Body of pancreas (tissue), 4 donors: ENCODE data around the gene CNDP2. TPM values are rescaled to one million over a fixed set of nuclear protein-coding genes. Genes with fewer than 3 reads are reported as not detected.

Experiments used
- ATAC-seq: fragments of 150-250 bp; one replicate; pipeline ENCODE4 v1.9.1; 2016
- DNase-seq, 4 donors: peaks; one replicate each; pipeline ENCODE4 v3.0.0-alpha.2; 2019
- H3K27ac ChIP-seq, 4 donors: fragments of 200-600 bp; sonication (generic); 1 replicate in 3 of 4; 2 replicates in 1 of 4; pipeline versions ENCODE4 v1.5.1 to v1.6.1; 2016 to 2019; ENCODE audit warnings: mild to moderate bottlenecking in 1 of 4, mixed read lengths in 1 of 4, moderate library complexity in 1 of 4
- H3K27me3 ChIP-seq, 2 donors: fragments of 200-600 bp; sonication (generic); one replicate each; pipeline ENCODE4 v1.6.0; 2016; ENCODE audit warnings: mild to moderate bottlenecking in 1 of 2
- H3K36me3 ChIP-seq, 2 donors: fragments of 200-600 bp; sonication (generic); replicated peaks in 1 of 2; 2 replicates each; pipeline ENCODE4 v1.5.1; 2016; ENCODE audit warnings: low read depth in 2 of 2; ENCODE audit not compliant: insufficient read depth in 1 of 2
- H3K4me1 ChIP-seq: fragments of 200-600 bp; sonication (generic); one replicate; pipeline ENCODE4 v1.6.0; 2016
- H3K4me3 ChIP-seq, 2 donors: fragments of 200-600 bp; sonication (generic); 1 replicate in 1 of 2; 2 replicates in 1 of 2; pipeline ENCODE4 v1.5.1; 2016 to 2019
- H3K9me3 ChIP-seq, 3 donors: fragments of 200-600 bp; sonication (generic); 1 replicate in 2 of 3; 2 replicates in 1 of 3; pipeline ENCODE4 v1.5.1; 2016
- POLR2A ChIP-seq, 3 donors: fragments of 450-650 bp; IDR thresholded peaks; one replicate each; pipeline ENCODE4 v1.6.1; 2016; ENCODE audit warnings: antibody characterized with exemption in 3 of 3, mild to moderate bottlenecking in 2 of 3
- WGBS, 2 donors: methylation state at CpG; one replicate each; pipeline ENCODE4 v1.1.5; 2017; 5-methylcytosine and 5-hydroxymethylcytosine counted together
- intact Hi-C: fragments of 100-400 bp; cut with DNase I; formaldehyde crosslinking; loops from one replicate; pipeline ENCODE4 v1.15.1; 2023
- total RNA-seq, 2 donors: library from RNA; depleted of rRNA; stranded (reverse); fragments of >200 nt; gene quantifications; one replicate each; pipeline ENCODE4 v1.1.0, GENCODE V29; 2016
- TF ChIP-seq, protein P1 (sequence below), 7 experiments: fragments of 450-650 bp in 4 of 7; fragments of 200-600 bp in 3 of 7; sonication (generic) in 3 of 7; IDR thresholded peaks; one replicate each; pipeline ENCODE4 v1.5.1; 2016 to 2019; ENCODE audit warnings: antibody characterized with exemption in 7 of 7

The CNDP2 gene
- total RNA-seq, 2 donors from 2014 or later = 83.0 to 145 TPM

DNA sequence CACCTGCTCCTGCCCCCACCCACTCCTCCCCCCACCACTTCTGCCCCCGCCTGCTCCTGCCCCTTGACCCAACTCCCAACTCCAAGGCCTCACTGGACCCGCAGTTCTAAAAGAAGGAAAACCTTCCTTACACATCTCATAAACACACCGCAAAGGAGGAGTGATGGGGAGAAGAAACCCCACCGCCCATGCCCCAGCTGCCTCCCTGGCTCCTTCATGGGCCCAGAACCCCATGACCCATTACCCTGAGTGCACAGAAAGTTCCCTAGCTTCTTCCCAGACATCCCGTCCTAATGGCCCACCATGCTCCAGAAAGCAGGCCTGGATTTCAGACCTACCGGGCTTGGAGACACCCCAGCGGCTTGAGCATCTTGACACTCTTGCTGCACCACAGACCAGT is 17.8 kb upstream of the CNDP2 start:
- no peak for DNase-seq
- Histone ChIP-seq H3K4me3 (no peak overlapping the region), H3K27me3 (no peaks in the 10 kb centered on the region), H3K27ac (no peak overlapping the region), H3K9me3 (no peaks in the 10 kb centered on the region), H3K36me3 (no peaks in the 10 kb centered on the region), H3K4me1 (peaks cover 14% of the 10 kb centered on the region)
- TF ChIP-seq, protein P1, sequence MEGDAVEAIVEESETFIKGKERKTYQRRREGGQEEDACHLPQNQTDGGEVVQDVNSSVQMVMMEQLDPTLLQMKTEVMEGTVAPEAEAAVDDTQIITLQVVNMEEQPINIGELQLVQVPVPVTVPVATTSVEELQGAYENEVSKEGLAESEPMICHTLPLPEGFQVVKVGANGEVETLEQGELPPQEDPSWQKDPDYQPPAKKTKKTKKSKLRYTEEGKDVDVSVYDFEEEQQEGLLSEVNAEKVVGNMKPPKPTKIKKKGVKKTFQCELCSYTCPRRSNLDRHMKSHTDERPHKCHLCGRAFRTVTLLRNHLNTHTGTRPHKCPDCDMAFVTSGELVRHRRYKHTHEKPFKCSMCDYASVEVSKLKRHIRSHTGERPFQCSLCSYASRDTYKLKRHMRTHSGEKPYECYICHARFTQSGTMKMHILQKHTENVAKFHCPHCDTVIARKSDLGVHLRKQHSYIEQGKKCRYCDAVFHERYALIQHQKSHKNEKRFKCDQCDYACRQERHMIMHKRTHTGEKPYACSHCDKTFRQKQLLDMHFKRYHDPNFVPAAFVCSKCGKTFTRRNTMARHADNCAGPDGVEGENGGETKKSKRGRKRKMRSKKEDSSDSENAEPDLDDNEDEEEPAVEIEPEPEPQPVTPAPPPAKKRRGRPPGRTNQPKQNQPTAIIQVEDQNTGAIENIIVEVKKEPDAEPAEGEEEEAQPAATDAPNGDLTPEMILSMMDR (IDR thresholded peaks at IDR 0.05) = no peak
- TF ChIP-seq POLR2A (IDR thresholded peaks at IDR 0.05) = no peak
- ATAC-seq = no peak
- intact Hi-C loops = no loop called here
- WGBS, 2 donors = 93 to 100% methylated on average over 4 to 7 of the region's 7 CpGs

DNA sequence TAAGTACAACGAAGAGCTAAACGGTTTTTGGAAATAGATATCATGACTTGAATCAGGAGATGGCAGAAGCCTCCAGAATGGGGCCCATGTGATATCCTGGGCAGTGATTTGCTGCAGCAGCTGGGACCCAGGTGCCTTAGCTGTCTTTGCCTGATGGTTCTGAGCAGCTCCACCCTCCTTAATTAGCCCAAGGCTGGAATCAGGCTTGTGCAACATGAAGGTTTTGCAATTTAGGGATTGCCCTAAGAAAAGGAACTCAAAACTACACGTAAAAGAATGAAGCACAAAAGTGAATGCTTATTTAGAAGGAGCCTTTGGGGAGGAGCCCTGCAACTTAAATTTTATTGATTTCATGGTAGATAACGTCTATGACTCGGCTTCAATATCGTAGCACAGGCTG is 17.3 kb upstream of the CNDP2 start:
- no peaks in the 10 kb centered on the region for H3K27me3 ChIP-seq
- H3K4me3 ChIP-seq = no peak overlapping the region
- ATAC-seq = no peak
- H3K4me1 ChIP-seq = peaks cover 14% of the 10 kb centered on the region
- H3K27ac ChIP-seq = no peak overlapping the region
- TF ChIP-seq, protein P1 (IDR thresholded peaks at IDR 0.05) = no peak
- no peak for TF ChIP-seq POLR2A (IDR thresholded peaks at IDR 0.05)
- WGBS, 2 donors = 85 to 88% methylated on average over 6 of the region's 6 CpGs
- no peak for DNase-seq
- H3K9me3 ChIP-seq = no peaks in the 10 kb centered on the region
- intact Hi-C loops = no loop called here
- H3K36me3 ChIP-seq = no peaks in the 10 kb centered on the region

DNA sequence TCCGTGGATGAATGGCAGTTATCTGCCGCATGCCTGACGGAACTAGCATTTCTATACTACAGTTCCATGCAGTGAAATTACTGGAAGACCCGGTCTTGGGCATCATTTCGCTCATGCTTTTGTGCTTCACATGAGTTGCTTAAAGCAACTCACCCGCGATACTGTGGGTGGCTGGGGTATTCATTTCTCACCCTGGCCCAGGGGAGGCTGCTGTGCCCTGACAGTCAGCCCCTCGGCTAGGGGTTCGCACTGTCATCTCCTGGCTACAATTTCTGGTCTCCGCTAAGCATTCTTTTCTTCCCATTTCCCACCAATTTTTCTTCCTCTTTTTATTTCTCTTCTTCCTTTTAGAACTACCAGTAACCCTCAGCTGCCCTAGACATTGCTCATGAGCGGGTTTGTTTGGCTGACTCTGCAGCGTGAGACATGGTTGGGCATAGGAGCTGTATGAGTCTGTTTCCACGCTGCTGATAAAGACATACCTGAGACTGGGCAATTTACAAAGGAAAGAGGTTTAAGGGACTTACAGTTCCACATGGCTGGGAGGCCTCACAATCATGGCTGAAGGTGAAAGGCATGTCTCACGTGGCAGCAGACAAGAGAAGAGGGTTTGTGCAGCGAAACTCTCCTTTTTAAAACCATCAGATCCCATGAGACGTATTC is 16.5 kb upstream of the CNDP2 start:
- peaks cover 14% of the 10 kb centered on the region for H3K4me1 ChIP-seq
- H3K36me3 ChIP-seq = no peaks in the 10 kb centered on the region
- no peaks in the 10 kb centered on the region for H3K9me3 ChIP-seq
- no peak for TF ChIP-seq POLR2A (IDR thresholded peaks at IDR 0.05)
- TF ChIP-seq, protein P1 (IDR thresholded peaks at IDR 0.05) = no peak
- no peak overlapping the region for H3K4me3 ChIP-seq
- DNase-seq (no peak), ATAC-seq (no peak)
- H3K27ac ChIP-seq = peak overlapping the region in 1 of 4 donors; percentile 67
- H3K27me3 ChIP-seq = no peaks in the 10 kb centered on the region
- WGBS, 2 donors = 79 to 93% methylated on average over 15 to 16 of the region's 16 CpGs
- intact Hi-C loops = loop anchor here (5.0 kb wide), 1 partner anchor 117 kb away; no protein-coding TSS in a partner anchor

DNA sequence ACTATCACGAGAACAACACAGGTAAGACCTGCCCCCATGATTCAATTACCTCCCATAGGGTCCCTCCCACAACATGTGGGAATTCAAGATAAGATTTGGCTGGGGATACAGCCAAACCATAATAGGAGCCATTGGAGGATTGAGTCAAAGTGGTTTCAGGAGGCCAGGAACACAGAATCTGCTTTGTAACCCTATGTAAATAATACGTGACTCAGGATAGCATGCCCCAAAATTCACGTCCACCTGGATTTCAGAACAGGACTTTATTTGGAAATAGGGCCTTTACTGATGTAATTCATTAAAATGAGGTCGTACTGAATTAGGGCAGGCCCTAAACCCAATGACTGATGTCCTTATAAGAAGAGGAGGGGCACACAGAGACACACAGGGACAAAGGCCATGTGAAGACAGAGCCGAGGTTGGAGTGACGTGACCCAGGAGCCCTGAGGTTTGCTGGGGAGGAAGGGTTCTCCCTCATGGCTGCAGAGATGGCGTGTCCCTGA is 16.0 kb upstream of the CNDP2 start:
- H3K27ac ChIP-seq = peak overlapping the region in 2 of 4 donors; percentile 55 to 67
- WGBS, 2 donors = 57 to 58% methylated on average over 7 of the region's 7 CpGs
- peak in 1 of 4 donors; percentile 27 for DNase-seq
- H3K9me3 ChIP-seq = no peaks in the 10 kb centered on the region
- no peak for TF ChIP-seq POLR2A (IDR thresholded peaks at IDR 0.05)
- TF ChIP-seq, protein P1 (IDR thresholded peaks at IDR 0.05) = no peak
- no peak overlapping the region for H3K4me3 ChIP-seq
- no peaks in the 10 kb centered on the region for H3K36me3 ChIP-seq
- H3K27me3 ChIP-seq = no peaks in the 10 kb centered on the region
- H3K4me1 ChIP-seq = peaks cover 14% of the 10 kb centered on the region
- peak; percentile 26 for ATAC-seq
- intact Hi-C loops = loop anchor here (5.0 kb wide), 1 partner anchor 118 kb away; no protein-coding TSS in a partner anchor

DNA sequence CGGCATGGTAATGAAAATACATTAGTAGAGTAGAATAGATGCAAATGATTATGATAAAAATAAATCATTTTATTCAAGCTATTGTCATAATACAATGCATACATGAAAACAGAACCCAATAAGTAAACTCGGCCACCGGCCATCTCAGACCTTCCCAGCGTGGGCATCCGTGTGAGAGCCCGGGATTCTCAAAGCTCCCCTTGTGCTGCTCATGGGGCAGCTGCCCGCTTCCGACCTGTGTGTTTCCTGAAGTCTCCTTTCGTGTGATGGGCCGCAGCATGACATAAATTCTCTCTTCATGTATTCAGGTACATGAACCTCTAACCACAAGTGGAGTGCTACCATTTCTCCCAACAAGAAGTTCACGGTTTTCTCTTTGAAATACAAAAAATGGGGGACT is 13.5 kb upstream of the CNDP2 start:
- no peak overlapping the region for H3K4me3 ChIP-seq
- intact Hi-C loops = loop anchor here (5.0 kb wide), 1 partner anchor 120 kb away; no protein-coding TSS in a partner anchor
- WGBS, 2 donors = 90 to 91% methylated on average over 11 of the region's 11 CpGs
- H3K4me1 ChIP-seq = peaks cover 14% of the 10 kb centered on the region
- H3K36me3 ChIP-seq = no peaks in the 10 kb centered on the region
- TF ChIP-seq, protein P1 (IDR thresholded peaks at IDR 0.05) = no peak
- TF ChIP-seq POLR2A (IDR thresholded peaks at IDR 0.05) = no peak
- DNase-seq = no peak
- no peak overlapping the region for H3K27ac ChIP-seq
- no peaks in the 10 kb centered on the region for H3K9me3 ChIP-seq
- no peak for ATAC-seq
- H3K27me3 ChIP-seq = no peaks in the 10 kb centered on the region
